ENCODE data around the gene KRTAP4-7. TPM values are rescaled to one million over a fixed set of nuclear protein-coding genes. Genes with fewer than 3 reads are reported as not detected.
"Not testable (repeated sequence)": the region's sequence is repeated elsewhere in the genome, so short reads cannot be mapped to it uniquely, and the experiment has no call there.

KRTAP4-7 gene
- total RNA-seq, 1 donor from 2014 or later, result not detected

DNA sequence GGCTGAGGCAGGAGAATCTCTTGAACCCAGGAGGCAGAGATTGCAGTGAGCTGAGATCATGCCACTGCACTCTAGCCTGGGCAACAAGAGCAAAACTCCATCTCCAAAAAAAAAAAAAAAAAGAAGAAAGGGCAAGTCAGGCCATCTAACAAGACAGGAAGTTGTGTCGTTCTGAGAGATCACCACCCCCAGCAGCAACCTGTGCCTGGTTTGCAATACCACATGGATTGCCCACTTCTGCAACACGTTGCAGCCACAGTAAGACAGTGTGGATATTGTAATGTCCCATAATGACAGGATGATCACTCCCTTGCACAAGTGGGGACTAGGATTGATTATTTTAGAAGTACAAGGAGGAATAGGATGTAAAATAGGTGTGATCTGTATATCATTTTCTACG lies 14.9 kb upstream of the KRTAP4-7 start:
- DNase-seq (ENCODE audit: low spot score), result no peak
- Mint-ChIP-seq H3K9me3 (ENCODE audit: unreplicated experiment) (no peaks in the 10 kb centered on the region), H3K4me1 (ENCODE audit: unreplicated experiment) (no peaks in the 10 kb centered on the region), H3K27ac (ENCODE audit: unreplicated experiment) (no peak overlapping the region), H3K36me3 (ENCODE audit: low read depth, unreplicated experiment) (no peaks in the 10 kb centered on the region), H3K27me3 (ENCODE audit: unreplicated experiment) (peaks cover 4% of the 10 kb centered on the region), H3K4me3 (ENCODE audit: unreplicated experiment) (no peak overlapping the region)
- TF ChIP-seq, protein P1, sequence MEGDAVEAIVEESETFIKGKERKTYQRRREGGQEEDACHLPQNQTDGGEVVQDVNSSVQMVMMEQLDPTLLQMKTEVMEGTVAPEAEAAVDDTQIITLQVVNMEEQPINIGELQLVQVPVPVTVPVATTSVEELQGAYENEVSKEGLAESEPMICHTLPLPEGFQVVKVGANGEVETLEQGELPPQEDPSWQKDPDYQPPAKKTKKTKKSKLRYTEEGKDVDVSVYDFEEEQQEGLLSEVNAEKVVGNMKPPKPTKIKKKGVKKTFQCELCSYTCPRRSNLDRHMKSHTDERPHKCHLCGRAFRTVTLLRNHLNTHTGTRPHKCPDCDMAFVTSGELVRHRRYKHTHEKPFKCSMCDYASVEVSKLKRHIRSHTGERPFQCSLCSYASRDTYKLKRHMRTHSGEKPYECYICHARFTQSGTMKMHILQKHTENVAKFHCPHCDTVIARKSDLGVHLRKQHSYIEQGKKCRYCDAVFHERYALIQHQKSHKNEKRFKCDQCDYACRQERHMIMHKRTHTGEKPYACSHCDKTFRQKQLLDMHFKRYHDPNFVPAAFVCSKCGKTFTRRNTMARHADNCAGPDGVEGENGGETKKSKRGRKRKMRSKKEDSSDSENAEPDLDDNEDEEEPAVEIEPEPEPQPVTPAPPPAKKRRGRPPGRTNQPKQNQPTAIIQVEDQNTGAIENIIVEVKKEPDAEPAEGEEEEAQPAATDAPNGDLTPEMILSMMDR (IDR thresholded peaks at IDR 0.05; ENCODE audit: unreplicated experiment), result no peak

DNA sequence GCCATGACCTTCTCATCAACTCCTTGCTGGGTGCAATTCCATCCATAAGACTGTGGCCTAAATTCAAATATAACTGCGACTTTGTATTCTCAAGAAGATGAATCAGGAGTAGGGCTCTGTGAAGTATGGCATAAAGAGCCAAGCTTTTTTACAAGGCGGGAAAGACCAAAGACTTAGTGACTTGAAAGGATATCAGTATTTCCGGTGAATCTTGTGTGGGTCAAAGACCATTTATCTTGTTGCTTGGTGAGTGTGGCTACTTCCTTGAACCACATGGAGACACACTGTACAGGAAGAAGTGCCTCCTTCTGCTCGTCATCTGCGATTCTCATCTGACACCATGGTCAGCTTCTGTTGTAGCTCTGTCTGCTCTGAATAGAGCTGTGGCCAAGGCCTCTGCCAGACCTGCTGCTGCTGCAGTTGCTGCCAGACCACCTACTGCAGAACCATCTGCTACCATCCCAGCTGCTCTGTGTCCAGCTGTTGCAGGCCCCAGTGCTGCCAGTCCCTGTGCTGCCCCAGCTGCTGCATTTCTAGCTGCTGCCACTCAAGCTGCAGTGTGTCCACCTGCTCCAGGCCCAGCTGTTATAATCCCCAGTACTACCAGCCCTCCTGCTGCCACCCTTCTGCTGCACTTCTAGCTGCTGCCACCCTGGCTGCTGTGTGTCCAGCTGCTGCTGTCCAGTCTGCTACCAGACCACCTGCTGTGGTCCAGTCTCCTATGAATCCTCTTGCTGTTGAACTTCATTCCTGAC lies 12.2 kb upstream of the KRTAP4-7 start:
- H3K4me1 Mint-ChIP-seq (ENCODE audit: unreplicated experiment), result no peaks in the 10 kb centered on the region
- no peaks in the 10 kb centered on the region for H3K9me3 Mint-ChIP-seq (ENCODE audit: unreplicated experiment)
- no peak overlapping the region for H3K27ac Mint-ChIP-seq (ENCODE audit: unreplicated experiment)
- no peak overlapping the region for H3K4me3 Mint-ChIP-seq (ENCODE audit: unreplicated experiment)
- peaks cover 4% of the 10 kb centered on the region for H3K27me3 Mint-ChIP-seq (ENCODE audit: unreplicated experiment)
- TF ChIP-seq, protein P1 (IDR thresholded peaks at IDR 0.05; ENCODE audit: unreplicated experiment), result no peak
- DNase-seq (ENCODE audit: low spot score), result no peak
- no peaks in the 10 kb centered on the region for H3K36me3 Mint-ChIP-seq (ENCODE audit: low read depth, unreplicated experiment)

DNA sequence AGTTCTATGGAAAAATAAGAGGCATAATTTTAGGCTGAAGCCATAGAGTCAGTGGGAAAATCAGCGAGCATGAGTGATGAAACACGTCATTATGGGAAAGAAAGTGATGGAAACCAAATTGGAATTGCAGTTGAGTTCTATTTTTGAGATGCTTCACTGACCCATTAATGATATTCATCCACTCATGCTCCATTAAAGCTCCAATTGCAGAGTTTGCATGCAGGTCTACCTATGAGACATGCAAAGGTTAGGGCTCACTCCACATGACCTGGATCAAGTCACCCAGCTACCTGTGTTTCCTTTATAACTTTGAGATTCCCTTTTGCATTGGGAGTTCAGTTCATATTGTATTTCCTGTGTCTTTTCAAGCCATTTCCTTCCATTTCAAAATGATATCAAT lies 10.3 kb upstream of the KRTAP4-7 start:
- Mint-ChIP-seq H3K27me3 (ENCODE audit: unreplicated experiment) (peaks cover 4% of the 10 kb centered on the region), H3K27ac (ENCODE audit: unreplicated experiment) (no peak overlapping the region), H3K4me3 (ENCODE audit: unreplicated experiment) (no peak overlapping the region), H3K4me1 (ENCODE audit: unreplicated experiment) (no peaks in the 10 kb centered on the region), H3K9me3 (ENCODE audit: unreplicated experiment) (no peaks in the 10 kb centered on the region), H3K36me3 (ENCODE audit: low read depth, unreplicated experiment) (no peaks in the 10 kb centered on the region)
- TF ChIP-seq, protein P1 (IDR thresholded peaks at IDR 0.05; ENCODE audit: unreplicated experiment), result no peak
- no peak for DNase-seq (ENCODE audit: low spot score)

DNA sequence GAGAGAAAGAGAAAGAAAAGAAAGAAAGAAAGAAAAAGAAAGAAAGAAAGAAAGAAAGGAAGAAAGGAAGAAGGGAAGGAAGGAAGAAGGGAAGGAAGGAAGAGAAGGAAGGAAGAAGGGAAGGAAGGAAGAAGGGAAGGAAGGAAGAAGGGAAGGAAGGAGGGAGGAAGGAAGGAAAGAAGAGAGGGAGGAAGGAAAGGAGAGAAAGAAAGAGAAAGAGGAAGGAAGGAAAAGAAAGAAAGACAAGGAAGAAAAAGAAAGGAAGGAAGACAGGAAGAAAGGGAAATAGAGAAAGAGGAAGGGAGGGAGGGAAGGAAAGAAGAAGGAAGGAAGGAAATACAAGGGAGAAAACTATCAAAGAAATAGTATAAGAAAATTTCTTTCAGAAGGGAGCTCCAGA lies 7.2 kb upstream of the KRTAP4-7 start:
- TF ChIP-seq, protein P1 (IDR thresholded peaks at IDR 0.05; ENCODE audit: unreplicated experiment), result no peak
- H3K4me3 Mint-ChIP-seq (ENCODE audit: unreplicated experiment), result no peak overlapping the region
- H3K4me1 Mint-ChIP-seq (ENCODE audit: unreplicated experiment), result no peaks in the 10 kb centered on the region
- H3K36me3 Mint-ChIP-seq (ENCODE audit: low read depth, unreplicated experiment), result no peaks in the 10 kb centered on the region
- peaks cover 4% of the 10 kb centered on the region for H3K27me3 Mint-ChIP-seq (ENCODE audit: unreplicated experiment)
- H3K27ac Mint-ChIP-seq (ENCODE audit: unreplicated experiment), result no peak overlapping the region
- no peaks in the 10 kb centered on the region for H3K9me3 Mint-ChIP-seq (ENCODE audit: unreplicated experiment)
- no peak for DNase-seq (ENCODE audit: low spot score)

DNA sequence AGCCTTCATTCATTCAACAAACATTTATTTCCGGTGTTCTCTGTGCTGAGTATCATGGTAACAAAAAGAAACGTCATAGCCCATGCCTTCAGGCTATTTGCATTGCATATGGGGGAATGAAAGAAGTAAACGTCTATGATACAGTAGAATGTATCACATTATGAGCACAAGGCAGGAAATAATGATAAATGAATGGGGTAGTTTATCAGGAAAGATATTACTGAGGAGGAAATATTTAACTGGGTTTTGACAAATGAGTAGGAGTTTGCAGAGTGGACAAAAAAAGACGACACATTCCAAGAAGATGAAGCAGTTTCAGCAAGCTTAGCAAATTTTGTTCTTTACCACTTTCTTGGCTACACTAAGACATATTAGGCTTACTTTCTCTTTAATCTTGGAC lies 1.3 kb upstream of the KRTAP4-7 start:
- Mint-ChIP-seq H3K4me1 (ENCODE audit: unreplicated experiment) (no peaks in the 10 kb centered on the region), H3K4me3 (ENCODE audit: unreplicated experiment) (no peak overlapping the region), H3K27me3 (ENCODE audit: unreplicated experiment) (no peaks in the 10 kb centered on the region), H3K36me3 (ENCODE audit: low read depth, unreplicated experiment) (no peaks in the 10 kb centered on the region), H3K9me3 (ENCODE audit: unreplicated experiment) (no peaks in the 10 kb centered on the region), H3K27ac (ENCODE audit: unreplicated experiment) (no peak overlapping the region)
- DNase-seq (ENCODE audit: low spot score), result no peak
- TF ChIP-seq, protein P1 (IDR thresholded peaks at IDR 0.05; ENCODE audit: unreplicated experiment), result no peak

DNA sequence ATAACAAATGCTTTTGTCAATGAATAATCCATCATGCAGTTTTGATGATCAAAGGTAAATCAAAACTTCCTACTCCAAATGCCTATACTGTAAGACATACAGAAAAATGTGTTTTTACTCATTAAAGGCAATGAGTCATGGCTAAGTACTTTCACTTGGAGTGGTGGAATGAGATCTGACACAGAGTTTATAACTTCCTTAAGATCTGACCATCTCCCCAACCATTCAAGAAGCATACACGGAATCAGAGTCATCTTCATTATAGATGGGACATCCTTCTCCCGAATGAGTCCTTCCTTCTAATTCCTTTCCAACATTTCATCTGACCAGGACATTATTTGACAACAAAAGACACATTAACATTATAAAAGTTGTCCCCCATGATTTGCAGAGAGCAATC lies 523 bp upstream of the KRTAP4-7 start:
- H3K9me3 Mint-ChIP-seq (ENCODE audit: unreplicated experiment); H3K27me3 Mint-ChIP-seq (ENCODE audit: unreplicated experiment); H3K4me1 Mint-ChIP-seq (ENCODE audit: unreplicated experiment); H3K36me3 Mint-ChIP-seq (ENCODE audit: low read depth, unreplicated experiment); H3K27ac Mint-ChIP-seq (ENCODE audit: unreplicated experiment); DNase-seq (ENCODE audit: low spot score); H3K4me3 Mint-ChIP-seq (ENCODE audit: unreplicated experiment): not testable (repeated sequence)

DNA sequence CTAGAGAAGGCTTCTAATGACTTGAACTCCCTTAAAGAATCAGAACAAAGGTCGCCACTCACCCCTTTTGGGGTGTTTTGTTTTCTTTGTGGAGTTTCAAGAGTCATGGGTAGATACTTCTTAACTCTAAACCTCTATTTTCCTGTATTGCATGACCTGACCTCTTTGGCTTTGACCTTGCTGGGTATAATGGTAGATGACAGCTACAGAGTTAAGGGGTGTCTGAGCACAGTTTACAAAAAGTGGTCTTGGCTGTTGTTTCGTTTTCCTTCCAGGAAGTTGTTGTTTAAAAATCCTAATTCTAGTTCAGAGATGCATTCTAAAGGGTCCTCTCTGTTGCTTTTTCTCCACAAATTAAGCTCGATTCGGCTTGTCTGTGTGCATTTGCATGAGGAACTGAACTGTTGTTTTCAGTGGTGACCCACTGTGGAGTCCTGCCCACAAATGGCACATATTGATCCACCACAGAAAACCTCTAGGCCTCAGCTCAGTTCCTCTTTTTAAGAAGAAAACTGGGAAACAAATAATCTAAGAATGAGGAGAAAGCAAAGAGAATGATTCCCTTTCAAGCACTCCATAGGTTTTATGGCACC lies 4.9 kb downstream of the KRTAP4-7 start:
- not testable (repeated sequence) for H3K4me3 Mint-ChIP-seq (ENCODE audit: unreplicated experiment); H3K36me3 Mint-ChIP-seq (ENCODE audit: low read depth, unreplicated experiment); DNase-seq (ENCODE audit: low spot score); H3K27ac Mint-ChIP-seq (ENCODE audit: unreplicated experiment); H3K27me3 Mint-ChIP-seq (ENCODE audit: unreplicated experiment); H3K9me3 Mint-ChIP-seq (ENCODE audit: unreplicated experiment); H3K4me1 Mint-ChIP-seq (ENCODE audit: unreplicated experiment)
